Fibroblast of mammary gland (primary cell): ENCODE data around the gene BTBD3.

ENCODE experiments used
- DNase-seq: peaks from one replicate; pipeline ENCODE4 v3.0.0-alpha.2; 2010; ENCODE audit warnings: low read depth
- H3K4me3 ChIP-seq: 2 replicates; pipeline ENCODE4 v1.5.1; 2011; ENCODE audit warnings: low read depth, mild to moderate bottlenecking, low read length, moderate library complexity; ENCODE audit not compliant: control insufficient read depth
- TF ChIP-seq, protein P1 (sequence below): conservative IDR thresholded peaks from 2 replicates; pipeline ENCODE4 v1.5.1; 2011; ENCODE audit warnings: low read depth, low read length, inconsistent platforms; ENCODE audit not compliant: control insufficient read depth, insufficient read depth

The BTBD3 gene

GRCh38 chr20:11917663-11918062 is at the start of gene BTBD3:
Gene BTBD3 (plus strand): TSS chr20:11917893. CDS start chr20:11918276, 383 bp downstream.
- peak within 1 kb of the TSS; percentile 8 for H3K4me3 ChIP-seq
- DNase-seq: peak; percentile 76
- TF ChIP-seq, protein P1, sequence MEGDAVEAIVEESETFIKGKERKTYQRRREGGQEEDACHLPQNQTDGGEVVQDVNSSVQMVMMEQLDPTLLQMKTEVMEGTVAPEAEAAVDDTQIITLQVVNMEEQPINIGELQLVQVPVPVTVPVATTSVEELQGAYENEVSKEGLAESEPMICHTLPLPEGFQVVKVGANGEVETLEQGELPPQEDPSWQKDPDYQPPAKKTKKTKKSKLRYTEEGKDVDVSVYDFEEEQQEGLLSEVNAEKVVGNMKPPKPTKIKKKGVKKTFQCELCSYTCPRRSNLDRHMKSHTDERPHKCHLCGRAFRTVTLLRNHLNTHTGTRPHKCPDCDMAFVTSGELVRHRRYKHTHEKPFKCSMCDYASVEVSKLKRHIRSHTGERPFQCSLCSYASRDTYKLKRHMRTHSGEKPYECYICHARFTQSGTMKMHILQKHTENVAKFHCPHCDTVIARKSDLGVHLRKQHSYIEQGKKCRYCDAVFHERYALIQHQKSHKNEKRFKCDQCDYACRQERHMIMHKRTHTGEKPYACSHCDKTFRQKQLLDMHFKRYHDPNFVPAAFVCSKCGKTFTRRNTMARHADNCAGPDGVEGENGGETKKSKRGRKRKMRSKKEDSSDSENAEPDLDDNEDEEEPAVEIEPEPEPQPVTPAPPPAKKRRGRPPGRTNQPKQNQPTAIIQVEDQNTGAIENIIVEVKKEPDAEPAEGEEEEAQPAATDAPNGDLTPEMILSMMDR: no peak

DNA sequence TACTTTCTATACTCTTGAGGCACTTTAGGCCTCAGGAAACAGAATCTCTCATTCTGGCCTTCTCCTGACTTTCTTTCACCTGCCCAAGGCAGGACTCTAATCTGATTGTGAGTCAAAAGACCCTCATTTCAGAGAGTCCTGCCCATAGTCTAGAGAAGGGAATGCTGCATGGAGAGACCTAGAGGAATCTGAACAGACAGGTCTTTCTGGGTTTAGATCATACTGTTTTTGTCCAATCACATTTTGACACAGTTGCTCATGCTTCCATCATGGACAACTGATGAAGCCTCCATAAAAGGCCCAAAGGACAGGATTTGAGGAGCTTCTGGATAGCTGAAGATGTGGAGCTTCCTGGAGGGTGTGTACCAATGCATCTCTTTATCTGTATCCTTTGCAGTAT is 48.1 kb upstream of the BTBD3 start:
- DNase-seq: no peak
- no peak overlapping the region for H3K4me3 ChIP-seq
- TF ChIP-seq, protein P1: no peak

- DNase-seq: no peak
- TF ChIP-seq, protein P1: no peak
- H3K4me3 ChIP-seq: no peak overlapping the region
These were observed 47.3 kb upstream of the BTBD3 start for GRCh38 chr20:11870411-11870810.

DNA sequence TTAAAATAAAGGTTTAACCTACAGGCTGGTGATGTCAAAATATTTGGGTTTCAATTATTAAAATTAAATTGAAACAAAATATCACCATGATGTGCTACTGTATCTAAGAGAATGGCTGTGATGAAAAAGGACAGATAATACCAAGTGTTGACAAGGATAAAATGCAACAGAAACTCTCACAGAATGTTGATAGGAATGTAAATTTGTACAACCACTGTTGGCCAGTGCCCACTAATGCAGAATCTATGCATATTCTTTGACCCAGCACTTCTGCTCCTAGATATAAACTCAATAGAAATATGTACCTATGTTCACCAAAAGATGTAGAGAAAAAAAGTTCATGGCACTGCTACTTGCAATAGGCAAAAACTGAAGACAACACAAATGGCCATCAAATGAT is 41.1 kb upstream of the BTBD3 start:
- TF ChIP-seq, protein P1: no peak
- H3K4me3 ChIP-seq: no peak overlapping the region
- no peak for DNase-seq

- TF ChIP-seq, protein P1: no peak
- H3K4me3 ChIP-seq: no peak overlapping the region
These were observed 37.0 kb upstream of the BTBD3 start for GRCh38 chr20:11880680-11881079.

DNA sequence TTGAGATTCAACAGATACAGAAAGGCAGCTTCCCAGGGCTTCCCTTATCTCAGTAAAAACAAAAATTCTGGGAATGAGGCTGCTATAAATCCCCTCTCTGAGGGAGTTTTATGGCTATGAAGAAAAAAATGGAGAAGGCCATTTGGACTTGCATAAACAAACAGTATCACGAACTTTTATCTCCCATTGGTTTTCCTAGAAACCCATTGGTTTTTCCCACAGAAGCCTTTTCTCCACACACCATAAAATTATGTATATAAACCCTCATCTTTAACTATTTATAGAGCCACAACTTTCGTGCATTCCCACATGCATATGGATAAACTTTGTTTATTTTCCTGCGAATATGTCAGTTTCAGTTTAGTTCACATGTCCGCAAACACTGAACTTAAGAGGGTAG is 36.2 kb upstream of the BTBD3 start:
- no peak overlapping the region for H3K4me3 ChIP-seq
- no peak for DNase-seq
- TF ChIP-seq, protein P1: no peak

More at GRCh38 chr20:11880680-11881079, 37.0 kb upstream of the BTBD3 start:
- no peak for DNase-seq

DNA sequence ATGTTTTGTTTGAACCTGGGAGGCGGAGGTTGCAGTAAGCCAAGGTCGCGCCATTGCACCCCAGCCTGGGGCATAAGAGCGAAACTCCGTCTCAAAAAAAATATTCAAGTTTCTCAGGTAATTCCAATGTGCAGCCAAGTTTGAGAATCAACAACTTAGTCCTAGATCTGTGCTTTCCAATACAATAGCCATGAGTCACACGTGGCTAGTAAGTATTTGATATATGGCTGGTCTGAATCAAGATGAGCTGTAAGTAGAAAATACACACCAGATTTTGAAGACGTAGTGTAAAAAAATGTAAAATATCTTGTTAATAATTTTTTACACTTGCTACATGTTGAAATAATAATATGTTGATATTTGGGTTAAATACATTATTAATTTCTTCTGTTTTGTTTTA is 35.0 kb upstream of the BTBD3 start:
- DNase-seq: peak; percentile 13
- no peak overlapping the region for H3K4me3 ChIP-seq
- TF ChIP-seq, protein P1: no peak
